Loucy (cell line): Measurements from ENCODE around the gene ARID1B.

ENCODE experiments used
- H2AFZ ChIP-seq: fragments of 200-600 bp; sonication (generic); 2 replicates; pipeline ENCODE4 v1.6.0; 2016; ENCODE audit warnings: antibody characterized with exemption, mild to moderate bottlenecking, low read length, moderate library complexity
- H3F3A ChIP-seq: fragments of 200-600 bp; 2 replicates; pipeline ENCODE4 v1.6.0; 2016; ENCODE audit warnings: antibody characterized with exemption, low read depth, mild to moderate bottlenecking
- H3K27me3 ChIP-seq: fragments of 200-600 bp; sonication (generic); 2 replicates; pipeline ENCODE4 v1.6.1; 2014; ENCODE audit warnings: low read length, mild to moderate bottlenecking; ENCODE audit not compliant: insufficient read depth, poor library complexity, severe bottlenecking
- H3K36me3 ChIP-seq: fragments of 200-600 bp; sonication (generic); 2 replicates; pipeline ENCODE4 v1.6.1; 2016; ENCODE audit warnings: low read length; ENCODE audit not compliant: insufficient read depth
- H3K4me1 ChIP-seq: fragments of 200-600 bp; sonication (generic); 2 replicates; pipeline ENCODE4 v1.5.1; 2014; ENCODE audit warnings: low read length, mild to moderate bottlenecking; ENCODE audit not compliant: insufficient read depth, poor library complexity, severe bottlenecking
- H3K4me2 ChIP-seq: fragments of 200-600 bp; sonication (generic); 2 replicates; pipeline ENCODE4 v1.6.0; 2014; ENCODE audit warnings: antibody characterized with exemption, low read length, low read depth, mild to moderate bottlenecking; ENCODE audit not compliant: poor library complexity, severe bottlenecking
- H3K4me3 ChIP-seq: fragments of 200-600 bp; sonication (generic); 2 replicates; pipeline ENCODE4 v1.5.1; 2014; ENCODE audit warnings: low read length, mild to moderate bottlenecking, mixed read lengths; ENCODE audit not compliant: poor library complexity, severe bottlenecking
- H3K79me2 ChIP-seq: fragments of 200-600 bp; sonication (generic); 2 replicates; pipeline ENCODE4 v1.6.1; 2014; ENCODE audit warnings: low read length; ENCODE audit not compliant: insufficient read depth
- H3K9ac ChIP-seq: fragments of 200-600 bp; sonication (generic); 2 replicates; pipeline ENCODE4 v1.6.0; 2014; ENCODE audit warnings: mild to moderate bottlenecking, low read depth, low read length, moderate library complexity; ENCODE audit not compliant: poor library complexity, severe bottlenecking
- H3K9me2 ChIP-seq: fragments of 200-600 bp; sonication (generic); replicated peaks from 2 replicates; pipeline ENCODE4 v1.6.1; 2016; ENCODE audit warnings: low read depth, low read length, mixed read lengths
- H3K9me3 ChIP-seq: fragments of 200-600 bp; sonication (generic); 2 replicates; pipeline ENCODE4 v1.6.1; 2014; ENCODE audit warnings: mild to moderate bottlenecking, antibody characterized with exemption, low read length, low read depth; ENCODE audit not compliant: insufficient read depth
- H4K20me1 ChIP-seq: fragments of 200-600 bp; sonication (generic); 2 replicates; pipeline ENCODE4 v1.6.0; 2014; ENCODE audit warnings: antibody characterized with exemption, low read length, mild to moderate bottlenecking; ENCODE audit not compliant: insufficient read depth, poor library complexity, severe bottlenecking
- EZH2phosphoT487 ChIP-seq: fragments of 200-600 bp; IDR thresholded peaks from 2 replicates; pipeline ENCODE4 v1.6.1; 2018; ENCODE audit warnings: antibody characterized with exemption, mild to moderate bottlenecking, moderate library complexity, borderline replicate concordance
- TF ChIP-seq, protein P1 (sequence below): fragments of 200-600 bp; sonication (generic); conservative IDR thresholded peaks from 2 replicates; pipeline ENCODE4 v1.5.1; 2014; ENCODE audit warnings: mild to moderate bottlenecking, antibody characterized with exemption, low read length

The ARID1B gene

DNA sequence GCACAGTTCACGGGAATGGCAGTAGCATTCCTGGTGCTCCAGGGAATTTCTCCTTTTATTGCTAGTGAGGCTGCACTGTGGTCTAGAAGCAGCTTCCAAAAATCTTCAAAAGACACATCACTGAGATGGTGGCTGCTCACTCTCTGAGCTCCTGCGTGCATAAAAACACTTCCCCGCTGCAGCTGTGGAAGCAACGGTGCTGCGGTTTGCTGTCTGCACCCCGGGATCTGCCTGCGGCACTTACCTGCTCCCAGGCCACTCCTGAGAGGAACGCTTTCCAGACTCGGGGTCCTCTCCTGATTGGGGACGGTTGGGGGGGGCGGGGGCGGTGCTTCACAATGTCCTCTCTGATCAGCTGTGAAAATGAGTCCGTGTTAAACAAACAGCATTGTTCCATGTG is 468.3 kb downstream of the ARID1B start:
- no peak overlapping the region for H3K4me3 ChIP-seq
- no peaks in the 10 kb centered on the region for H3K9me2 ChIP-seq
- no peaks in the 10 kb centered on the region for H3K4me1 ChIP-seq
- no peak overlapping the region for H3K9ac ChIP-seq
- H2AFZ ChIP-seq, result no peak overlapping the region
- no peaks in the 10 kb centered on the region for H3F3A ChIP-seq
- H3K79me2 ChIP-seq, result no peaks in the 10 kb centered on the region
- no peaks in the 10 kb centered on the region for H4K20me1 ChIP-seq
- no peak for TF ChIP-seq EZH2phosphoT487
- TF ChIP-seq, protein P1, sequence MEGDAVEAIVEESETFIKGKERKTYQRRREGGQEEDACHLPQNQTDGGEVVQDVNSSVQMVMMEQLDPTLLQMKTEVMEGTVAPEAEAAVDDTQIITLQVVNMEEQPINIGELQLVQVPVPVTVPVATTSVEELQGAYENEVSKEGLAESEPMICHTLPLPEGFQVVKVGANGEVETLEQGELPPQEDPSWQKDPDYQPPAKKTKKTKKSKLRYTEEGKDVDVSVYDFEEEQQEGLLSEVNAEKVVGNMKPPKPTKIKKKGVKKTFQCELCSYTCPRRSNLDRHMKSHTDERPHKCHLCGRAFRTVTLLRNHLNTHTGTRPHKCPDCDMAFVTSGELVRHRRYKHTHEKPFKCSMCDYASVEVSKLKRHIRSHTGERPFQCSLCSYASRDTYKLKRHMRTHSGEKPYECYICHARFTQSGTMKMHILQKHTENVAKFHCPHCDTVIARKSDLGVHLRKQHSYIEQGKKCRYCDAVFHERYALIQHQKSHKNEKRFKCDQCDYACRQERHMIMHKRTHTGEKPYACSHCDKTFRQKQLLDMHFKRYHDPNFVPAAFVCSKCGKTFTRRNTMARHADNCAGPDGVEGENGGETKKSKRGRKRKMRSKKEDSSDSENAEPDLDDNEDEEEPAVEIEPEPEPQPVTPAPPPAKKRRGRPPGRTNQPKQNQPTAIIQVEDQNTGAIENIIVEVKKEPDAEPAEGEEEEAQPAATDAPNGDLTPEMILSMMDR, result no peak
- no peaks in the 10 kb centered on the region for H3K36me3 ChIP-seq
- no peak overlapping the region for H3K4me2 ChIP-seq
- H3K9me3 ChIP-seq, result 0 out of 2 replicates have a peak, but pooled peaks cover 4% of the 10 kb centered on the region
- no peaks in the 10 kb centered on the region for H3K27me3 ChIP-seq

DNA sequence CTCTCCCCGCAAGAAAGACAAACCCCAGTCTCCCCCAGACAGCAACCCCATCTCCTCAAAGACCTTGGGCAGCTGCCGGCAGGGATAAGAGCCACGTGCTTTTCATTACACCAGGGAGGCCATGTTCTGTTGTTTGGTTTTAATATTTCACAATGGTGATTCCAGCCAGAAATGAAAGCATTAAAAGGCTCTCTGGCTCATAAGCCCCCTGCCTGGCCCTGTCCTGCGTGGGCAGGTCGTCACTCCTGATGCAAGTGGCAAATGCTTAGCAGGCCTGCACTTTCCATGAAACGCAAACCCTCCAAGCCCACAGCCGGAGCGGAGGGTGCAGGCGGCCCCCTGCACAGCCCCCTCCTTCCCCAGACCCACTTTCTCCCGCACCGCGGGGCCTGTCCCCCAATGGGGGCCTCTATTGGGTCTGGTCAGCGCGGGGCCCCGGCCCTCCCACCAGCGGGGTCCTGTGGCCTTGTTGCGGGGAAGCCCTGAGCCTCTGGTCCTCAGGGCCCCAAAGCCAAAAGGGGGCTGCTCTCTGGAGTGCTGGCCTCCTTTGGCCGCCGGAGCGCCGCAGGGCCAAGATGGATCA is 469.0 kb downstream of the ARID1B start:
- H3K36me3 ChIP-seq, result no peaks in the 10 kb centered on the region
- H2AFZ ChIP-seq, result no peak overlapping the region
- H3K4me1 ChIP-seq, result no peaks in the 10 kb centered on the region
- no peaks in the 10 kb centered on the region for H3K79me2 ChIP-seq
- H3K4me2 ChIP-seq, result no peak overlapping the region
- H3F3A ChIP-seq, result no peaks in the 10 kb centered on the region
- H3K9ac ChIP-seq, result no peak overlapping the region
- 0 out of 2 replicates have a peak, but pooled peaks cover 4% of the 10 kb centered on the region for H3K9me3 ChIP-seq
- H3K27me3 ChIP-seq, result no peaks in the 10 kb centered on the region
- H4K20me1 ChIP-seq, result no peaks in the 10 kb centered on the region
- H3K4me3 ChIP-seq, result no peak overlapping the region
- TF ChIP-seq, protein P1, result no peak
- no peak for TF ChIP-seq EZH2phosphoT487
- H3K9me2 ChIP-seq, result no peaks in the 10 kb centered on the region

DNA sequence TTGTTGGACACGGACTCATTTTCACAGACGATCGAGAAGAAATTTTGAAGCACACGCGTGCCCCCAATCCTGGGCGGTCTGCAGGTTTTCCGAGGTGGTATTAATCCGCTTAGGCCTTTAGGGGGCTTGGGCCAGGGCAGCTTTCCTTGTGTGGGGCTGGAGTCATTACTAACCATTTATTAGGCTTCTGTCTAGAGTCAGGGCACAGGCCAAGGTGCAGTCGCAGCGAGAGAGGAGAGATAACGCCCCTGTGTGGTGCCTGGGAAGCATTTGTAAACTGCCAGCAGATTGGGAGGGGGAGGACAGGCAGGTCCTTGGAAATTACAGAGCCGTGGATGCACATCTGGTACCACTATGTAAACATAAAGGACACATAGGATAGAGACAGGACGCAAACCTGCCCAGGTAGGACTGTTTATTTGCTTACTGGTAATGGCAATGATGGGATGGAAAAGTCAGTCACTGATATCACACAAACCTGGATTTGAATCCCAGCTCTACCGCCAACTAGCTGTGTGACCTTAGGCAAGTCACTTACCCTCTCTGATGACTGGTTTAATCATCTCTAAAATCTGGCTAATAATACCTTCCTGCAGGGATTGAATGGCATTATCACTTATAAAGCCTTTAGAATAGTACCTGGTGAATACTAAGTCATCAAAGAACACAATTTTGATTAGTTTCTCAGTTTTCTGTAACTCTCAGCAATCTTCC is 469.8 kb downstream of the ARID1B start:
- Histone ChIP-seq H3K27me3 (no peaks in the 10 kb centered on the region), H3F3A (no peaks in the 10 kb centered on the region), H3K9ac (no peak overlapping the region), H3K4me2 (no peak overlapping the region), H2AFZ (no peak overlapping the region), H3K36me3 (no peaks in the 10 kb centered on the region), H3K9me2 (no peaks in the 10 kb centered on the region), H4K20me1 (no peaks in the 10 kb centered on the region), H3K4me1 (no peaks in the 10 kb centered on the region), H3K79me2 (no peaks in the 10 kb centered on the region), H3K9me3 (0 out of 2 replicates have a peak, but pooled peaks cover 4% of the 10 kb centered on the region), H3K4me3 (no peak overlapping the region)
- TF ChIP-seq EZH2phosphoT487, result no peak
- TF ChIP-seq, protein P1, result no peak
